HG03520 (cell line): ENCODE data around the gene WDFY2.
A peak's percentile ranks its signal among the peaks of the same experiment; 100 is the strongest.
"Not testable (repeated sequence)": the region's sequence is repeated elsewhere in the genome, so short reads cannot be mapped to it uniquely, and the experiment has no call there.

ENCODE experiments used
- ATAC-seq: cut with Tn5 transposase; IDR thresholded peaks from one replicate; pipeline ENCODE4 v1.9.1; 2021; ENCODE audit warnings: mild to moderate bottlenecking, moderate library complexity; ENCODE audit not compliant: unreplicated experiment

Gene WDFY2

GRCh38 chr13:51562011-51562671, 22.1 kb upstream of the WDFY2 start:
- peak; percentile 65 for ATAC-seq

GRCh38 chr13:51564252-51564651, 20.0 kb upstream of the WDFY2 start:
- ATAC-seq: no peak

- ATAC-seq: no peak
Observed at GRCh38 chr13:51564671-51565070, 19.6 kb upstream of the WDFY2 start.

- ATAC-seq: not testable (repeated sequence)
Observed at GRCh38 chr13:51569001-51569400, 15.3 kb upstream of the WDFY2 start.

GRCh38 chr13:51576754-51577153, 7.5 kb upstream of the WDFY2 start:
- ATAC-seq: no peak

- no peak for ATAC-seq
Observed at GRCh38 chr13:51577690-51578089, 6.6 kb upstream of the WDFY2 start.

- ATAC-seq: no peak
Observed at GRCh38 chr13:51579676-51580075, 4.6 kb upstream of the WDFY2 start.

GRCh38 chr13:51581148-51581820, 3.0 kb upstream of the WDFY2 start:
- ATAC-seq: no peak

GRCh38 chr13:51583469-51583874, 790 bp upstream of the WDFY2 start:
- no peak for ATAC-seq

GRCh38 chr13:51584731-51585672, 740 bp downstream of the WDFY2 start:
- ATAC-seq: peak; percentile 27

- no peak for ATAC-seq
Observed at GRCh38 chr13:51585696-51586095, 1.4 kb downstream of the WDFY2 start.

- ATAC-seq: no peak
Observed at GRCh38 chr13:51587372-51587771, 3.1 kb downstream of the WDFY2 start.

GRCh38 chr13:51588406-51588949, 4.2 kb downstream of the WDFY2 start:
- ATAC-seq: no peak

- ATAC-seq: no peak
Observed at GRCh38 chr13:51589793-51590192, 5.5 kb downstream of the WDFY2 start.

- no peak for ATAC-seq
Observed at GRCh38 chr13:51590231-51590970, 6.1 kb downstream of the WDFY2 start.

- no peak for ATAC-seq
Observed at GRCh38 chr13:51590971-51591627, 6.8 kb downstream of the WDFY2 start.

GRCh38 chr13:51591938-51592337, 7.7 kb downstream of the WDFY2 start:
- ATAC-seq: not testable (repeated sequence)

GRCh38 chr13:51594432-51594831, 10.2 kb downstream of the WDFY2 start:
- ATAC-seq: no peak

GRCh38 chr13:51595416-51595815, 11.2 kb downstream of the WDFY2 start:
- no peak for ATAC-seq

- no peak for ATAC-seq
Observed at GRCh38 chr13:51596541-51596940, 12.3 kb downstream of the WDFY2 start.
